Measurements from ENCODE around the gene AGPS.

DNA sequence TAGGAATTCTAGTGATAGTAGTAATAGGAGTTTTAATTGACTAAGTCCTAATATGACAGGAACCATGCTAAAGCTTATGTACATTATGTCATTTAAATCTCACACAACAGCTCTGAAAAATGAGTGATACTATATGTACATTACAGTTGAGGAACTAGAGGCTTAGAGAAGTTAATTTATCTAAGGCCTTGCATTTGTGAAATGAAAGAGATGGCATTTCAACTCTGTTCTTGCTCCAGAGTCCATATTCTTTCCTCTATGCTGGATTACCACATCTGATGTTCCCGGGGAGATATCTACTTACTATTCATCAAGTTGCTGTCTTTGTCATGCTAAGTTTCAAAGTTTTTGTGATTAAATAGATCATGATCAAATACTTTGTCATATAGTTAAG, 5.7 kb downstream of the AGPS start:
- TF ChIP-seq SIN3A (IDR thresholded peaks at IDR 0.05; ENCODE audit: borderline replicate concordance, insufficient read depth, low read length) (no peak), POLR2AphosphoS5 (IDR thresholded peaks at IDR 0.05; ENCODE audit: low read depth, low read length) (no peak)
